B cell (primary cell): Measurements from ENCODE around the gene FOXS1. TPM values are rescaled to one million over a fixed set of nuclear protein-coding genes. Genes with fewer than 3 reads are reported as not detected.

ENCODE experiments used
- ATAC-seq: fragments of 200-7000 bp; cut with Tn5 transposase; one replicate; pipeline ENCODE4 v1.10.0; 2021; ENCODE audit warnings: low read depth, mild to moderate bottlenecking, moderate number of reproducible peaks, moderate library complexity
- CTCF ChIA-PET: fragments of 350-600 bp; sonication (Branson Sonifier 250); formaldehyde crosslinking; loops from one replicate; lab custom pipeline; 2021; ENCODE audit warnings: antibody characterized with exemption, inconsistent platforms; lab: Charles Lee
- POLR2A ChIA-PET: fragments of 350-600 bp; sonication (Branson Sonifier 250); formaldehyde crosslinking; loops from one replicate; lab custom pipeline; 2021; ENCODE audit warnings: antibody characterized with exemption; lab: Charles Lee
- DNase-seq: peaks from one replicate; pipeline ENCODE4 v3.0.0; 2013
- H2AFZ ChIP-seq: 2 replicates; pipeline ENCODE4 v1.6.1; 2012; ENCODE audit warnings: mild to moderate bottlenecking, low read depth, low read length; ENCODE audit not compliant: insufficient read depth, poor library complexity, severe bottlenecking
- H3K27ac ChIP-seq, 2 donors: 1 replicate in 1 of 2; 2 replicates in 1 of 2; pipeline ENCODE4 v1.5.1; 2012 to 2013; ENCODE audit warnings: low read length in 2 of 2, mild to moderate bottlenecking in 2 of 2, moderate library complexity in 1 of 2
- H3K27me3 ChIP-seq, 4 experiments: fragments of 200-600 bp in 1 of 4; sonication (generic) in 1 of 4; replicated peaks in 1 of 4; 1 replicate in 2 of 4; 2 replicates in 2 of 4; pipeline versions ENCODE4 v1.6.1 to v1.7.0; 2013 to 2016; ENCODE audit warnings: low read length in 3 of 4, mild to moderate bottlenecking in 2 of 4, mixed read lengths in 1 of 4, moderate library complexity in 1 of 4; ENCODE audit not compliant: insufficient read depth in 4 of 4, control insufficient read depth in 3 of 4; ENCODE audit errors: control extremely low read depth in 1 of 4
- H3K36me3 ChIP-seq, 2 experiments: replicated peaks in 1 of 2; 1 replicate in 1 of 2; 2 replicates in 1 of 2; pipeline versions ENCODE4 v1.6.1 to v1.7.1; 2013; ENCODE audit warnings: low read length in 1 of 2; ENCODE audit not compliant: insufficient read depth in 2 of 2, control insufficient read depth in 1 of 2; ENCODE audit errors: control extremely low read depth in 1 of 2, extremely low read depth in 1 of 2
- H3K4me1 ChIP-seq, 2 donors: fragments of 200-600 bp in 1 of 2; sonication (generic) in 1 of 2; 1 replicate in 1 of 2; 2 replicates in 1 of 2; pipeline versions ENCODE4 v1.5.1 to v1.6.1; 2013 to 2017; ENCODE audit warnings: low read length in 2 of 2; ENCODE audit not compliant: control insufficient read depth in 2 of 2, insufficient read depth in 2 of 2
- H3K4me2 ChIP-seq: replicated peaks from 2 replicates; pipeline ENCODE3; 2012; ENCODE audit warnings: mild to moderate bottlenecking, low read depth, low read length; ENCODE audit not compliant: poor library complexity, severe bottlenecking
- H3K4me3 ChIP-seq, 5 experiments: fragments of 200-600 bp in 1 of 5; sonication (generic) in 1 of 5; 1 replicate in 3 of 5; 2 replicates in 2 of 5; pipeline versions ENCODE4 v1.5.1 to v1.7.0; 2011 to 2016; ENCODE audit warnings: low read length in 4 of 5, mild to moderate bottlenecking in 4 of 5, low read depth in 2 of 5, control low read depth in 1 of 5, moderate library complexity in 1 of 5; ENCODE audit not compliant: insufficient read depth in 1 of 5; ENCODE audit errors: control extremely low read depth in 1 of 5, extremely low read depth in 1 of 5
- H3K79me2 ChIP-seq: fragments of 200-600 bp; sonication (generic); one replicate; pipeline ENCODE4 v1.6.0; 2016; ENCODE audit warnings: low read length; ENCODE audit not compliant: control insufficient read depth, insufficient read depth
- H3K9ac ChIP-seq: fragments of 200-600 bp; sonication (generic); 2 replicates; pipeline ENCODE4 v1.6.1; 2017; ENCODE audit warnings: mild to moderate bottlenecking, low read length, moderate library complexity
- H3K9me3 ChIP-seq, 3 donors: one replicate each; pipeline versions ENCODE4 v1.6.1 to v1.7.1; 2013; ENCODE audit warnings: low read length in 2 of 3; ENCODE audit not compliant: control insufficient read depth in 2 of 3, insufficient read depth in 1 of 3; ENCODE audit errors: control extremely low read depth in 1 of 3
- H4K20me1 ChIP-seq: 2 replicates; pipeline ENCODE4 v1.6.0; 2012; ENCODE audit warnings: mild to moderate bottlenecking, low read length; ENCODE audit not compliant: insufficient read depth, control insufficient read depth, poor library complexity, severe bottlenecking
- H3K27ac Mint-ChIP-seq: one replicate; pipeline ENCODE4 v1.8.0; 2021; ENCODE audit warnings: mixed read lengths
- H3K27me3 Mint-ChIP-seq: one replicate; pipeline ENCODE4 v1.8.0; 2021; ENCODE audit warnings: mixed read lengths
- H3K4me1 Mint-ChIP-seq: one replicate; pipeline ENCODE4 v1.8.0; 2021; ENCODE audit warnings: mixed read lengths
- H3K4me3 Mint-ChIP-seq: one replicate; pipeline ENCODE4 v1.8.0; 2021; ENCODE audit warnings: mixed read lengths
- H3K9me3 Mint-ChIP-seq: one replicate; pipeline ENCODE4 v1.8.0; 2022; ENCODE audit warnings: mixed read lengths; ENCODE audit not compliant: insufficient read depth
- EZH2 ChIP-seq: IDR thresholded peaks from 2 replicates; pipeline ENCODE4 v1.6.1; 2012; ENCODE audit warnings: borderline replicate concordance, low read depth, mild to moderate bottlenecking, moderate library complexity, low read length; ENCODE audit not compliant: insufficient read depth, poor library complexity, severe bottlenecking
- WGBS: methylation state at CpG from one replicate; pipeline ENCODE4 v1.1.5; 2013; ENCODE audit warnings: missing lambda C conversion rate; ENCODE audit not compliant: insufficient coverage; 5-methylcytosine and 5-hydroxymethylcytosine counted together
- intact Hi-C: fragments of 100-400 bp; cut with micrococcal nuclease; formaldehyde crosslinking; loops from one replicate; pipeline ENCODE4 v1.10.0; 2022
- polyA plus RNA-seq: library from polyadenylated mRNA; depleted of rRNA; stranded (reverse); fragments of >200 nt; gene quantifications from 2 replicates; pipeline ENCODE4 v1.2.3, GENCODE V29; 2012
- total RNA-seq, 2 donors: library from RNA; stranded (reverse); fragments of 120-200 nt in 1 of 2; gene quantifications; 1 replicate in 1 of 2; 2 replicates in 1 of 2; pipeline versions ENCODE4 v1.2.3 to v1.2.4, GENCODE V29; 2013 to 2022
- TF ChIP-seq, protein P1 (sequence below): fragments of 200-600 bp; IDR thresholded peaks from one replicate; pipeline ENCODE4 v1.8.0; 2022; ENCODE audit warnings: antibody characterized with exemption, mild to moderate bottlenecking

The FOXS1 gene
- total and polyA plus RNA-seq, 2 donors (not counting 1 experiment from before 2014, with no cell fraction given): not detected

DNA sequence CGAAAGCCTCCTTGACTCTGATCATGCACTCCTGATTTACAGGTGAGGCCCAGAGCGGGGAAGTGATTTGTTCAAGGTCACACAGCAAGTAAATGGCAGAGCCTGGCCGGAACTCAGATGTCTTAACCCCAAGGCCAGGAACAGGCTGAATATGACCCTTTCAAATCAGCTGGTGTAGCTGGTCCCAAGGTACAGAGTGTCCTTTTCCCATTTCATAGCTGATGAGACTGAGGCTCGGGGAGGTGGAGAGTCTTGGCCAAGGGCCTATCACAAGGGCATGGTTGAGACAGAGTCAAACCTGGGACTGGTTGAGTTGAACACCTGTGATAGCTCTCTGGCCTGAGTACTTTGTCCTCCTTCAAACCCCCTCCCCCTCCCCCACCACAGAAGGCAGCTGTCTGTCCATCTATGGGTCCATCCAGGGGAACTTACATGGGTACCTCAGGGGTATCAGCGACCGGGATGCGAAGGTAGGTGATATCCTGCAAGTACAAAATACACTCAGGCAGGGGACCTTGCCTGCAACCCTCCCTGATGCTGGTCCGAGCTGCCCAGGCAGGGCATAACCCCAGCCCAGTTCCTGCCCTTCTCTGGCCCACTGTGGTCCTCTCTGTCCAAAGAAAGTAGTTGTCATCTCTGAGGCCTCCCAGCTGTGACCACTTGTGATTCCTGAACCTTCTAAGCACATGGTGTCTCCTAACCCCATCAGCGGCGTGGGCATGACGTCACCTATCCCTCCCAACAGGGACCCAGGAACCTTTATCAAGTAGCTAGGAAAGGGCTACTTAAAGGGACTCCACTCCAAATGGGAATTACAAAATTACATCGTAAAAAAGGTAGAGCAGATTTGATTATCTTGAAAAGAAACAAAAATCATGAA is 19.4 kb upstream of the FOXS1 start:
- Histone ChIP-seq H3K27me3 (peaks cover 0 to 30% (median 13%) of the 10 kb centered on the region in 4 experiments), H3K4me2 (no peak overlapping the region), H3K9ac (no peak overlapping the region), H3K79me2 (no peaks in the 10 kb centered on the region), H3K4me1 (peaks cover 23 to 35% of the 10 kb centered on the region in 2 donors), H3K36me3 (no peaks in the 10 kb centered on the region), H3K9me3 (peaks cover 0 to 9% (median 0%) of the 10 kb centered on the region in 3 donors), H4K20me1 (peaks cover 6% of the 10 kb centered on the region), H3K4me3 (no peak overlapping the region), H3K27ac (no peak overlapping the region), H2AFZ (no peak overlapping the region)
- intact Hi-C loops: no loop called here
- 96% methylated on average over 7 of the region's 12 CpGs for WGBS
- Mint-ChIP-seq H3K27ac (no peak overlapping the region), H3K4me3 (no peak overlapping the region), H3K9me3 (no peaks in the 10 kb centered on the region), H3K4me1 (peaks cover 36% of the 10 kb centered on the region), H3K27me3 (peaks cover 16% of the 10 kb centered on the region)
- ChIA-PET POLR2A (no interaction called here), CTCF (no interaction called here)
- ATAC-seq: no peak
- TF ChIP-seq, protein P1, sequence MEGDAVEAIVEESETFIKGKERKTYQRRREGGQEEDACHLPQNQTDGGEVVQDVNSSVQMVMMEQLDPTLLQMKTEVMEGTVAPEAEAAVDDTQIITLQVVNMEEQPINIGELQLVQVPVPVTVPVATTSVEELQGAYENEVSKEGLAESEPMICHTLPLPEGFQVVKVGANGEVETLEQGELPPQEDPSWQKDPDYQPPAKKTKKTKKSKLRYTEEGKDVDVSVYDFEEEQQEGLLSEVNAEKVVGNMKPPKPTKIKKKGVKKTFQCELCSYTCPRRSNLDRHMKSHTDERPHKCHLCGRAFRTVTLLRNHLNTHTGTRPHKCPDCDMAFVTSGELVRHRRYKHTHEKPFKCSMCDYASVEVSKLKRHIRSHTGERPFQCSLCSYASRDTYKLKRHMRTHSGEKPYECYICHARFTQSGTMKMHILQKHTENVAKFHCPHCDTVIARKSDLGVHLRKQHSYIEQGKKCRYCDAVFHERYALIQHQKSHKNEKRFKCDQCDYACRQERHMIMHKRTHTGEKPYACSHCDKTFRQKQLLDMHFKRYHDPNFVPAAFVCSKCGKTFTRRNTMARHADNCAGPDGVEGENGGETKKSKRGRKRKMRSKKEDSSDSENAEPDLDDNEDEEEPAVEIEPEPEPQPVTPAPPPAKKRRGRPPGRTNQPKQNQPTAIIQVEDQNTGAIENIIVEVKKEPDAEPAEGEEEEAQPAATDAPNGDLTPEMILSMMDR: no peak
- no peak for TF ChIP-seq EZH2
- no peak for DNase-seq
